C4-2B (cell line): ENCODE data around the gene ADCY2.

Experiments used
- H3K27ac ChIP-seq: fragments of 450-650 bp; 2 replicates; pipeline ENCODE4 v1.5.1; 2017
- CTCF ChIP-seq: fragments of 450-650 bp; conservative IDR thresholded peaks from 2 replicates; pipeline ENCODE4 v1.5.1; 2017; ENCODE audit warnings: mild to moderate bottlenecking
- ZFX ChIP-seq: fragments of 450-650 bp; IDR thresholded peaks from 2 replicates; pipeline ENCODE4 v1.6.1; 2017

The ADCY2 gene

GRCh38 chr5:7395947-7396712, at the start of gene ADCY2:
Gene ADCY2 (plus strand): TSS chr5:7396138. CDS start chr5:7396297, 159 bp downstream.
- no peak for TF ChIP-seq ZFX
- no peak within 1 kb of the TSS for H3K27ac ChIP-seq

GRCh38 chr5:7347377-7347776, 48.6 kb upstream of the ADCY2 start:
- TF ChIP-seq ZFX (no peak), CTCF (no peak)
- H3K27ac ChIP-seq, result no peak overlapping the region

GRCh38 chr5:7348168-7348854, 47.6 kb upstream of the ADCY2 start:
- TF ChIP-seq CTCF (no peak), ZFX (no peak)
- H3K27ac ChIP-seq, result no peak overlapping the region

GRCh38 chr5:7361593-7361992, 34.3 kb upstream of the ADCY2 start:
- TF ChIP-seq CTCF, result no peak
- no peak for TF ChIP-seq ZFX

GRCh38 chr5:7363067-7363677, 32.8 kb upstream of the ADCY2 start:
- H3K27ac ChIP-seq, result no peak overlapping the region
- TF ChIP-seq ZFX, result no peak
- no peak for TF ChIP-seq CTCF

More at GRCh38 chr5:7361593-7361992, 34.3 kb upstream of the ADCY2 start:
- no peak overlapping the region for H3K27ac ChIP-seq

- H3K27ac ChIP-seq, result no peak overlapping the region
- TF ChIP-seq CTCF (no peak), ZFX (no peak)
Observed at GRCh38 chr5:7364226-7364875, 31.6 kb upstream of the ADCY2 start.

- no peak overlapping the region for H3K27ac ChIP-seq
- TF ChIP-seq ZFX, result no peak
- TF ChIP-seq CTCF, result no peak
Observed at GRCh38 chr5:7367780-7368179, 28.2 kb upstream of the ADCY2 start.
